ENCODE data around the gene NDUFAF2. TPM values are rescaled to one million over a fixed set of nuclear protein-coding genes. Genes with fewer than 3 reads are reported as not detected.

NDUFAF2 gene
- total and polyA plus RNA-seq, 10 of the 15 experiments (the other 5 are each of a cell fraction or from before 2014, with no cell fraction given), result 22.4 to 121 (median 65.3) TPM

- H3K4me3 ChIP-seq, result no peak overlapping the region
- H4K20me1 ChIP-seq (ENCODE audit: control insufficient read depth, insufficient read depth), result no peaks in the 10 kb centered on the region
- ChIA-PET SMC1A (ENCODE audit: uncharacterized antibody, unreplicated experiment) (no interaction called here), RAD21 (ENCODE audit: unreplicated experiment) (no interaction called here), CTCF (no interaction called here), POLR2A (interaction anchor here (0.6 kb wide), 1 partner anchor 550 kb away, joined by 5 read pairs; no protein-coding TSS in a partner anchor)
- no peaks in the 10 kb centered on the region for H3K4me1 ChIP-seq (ENCODE audit: control insufficient read depth, insufficient read depth, low read length)
- no peaks in the 10 kb centered on the region for H3K27me3 ChIP-seq (replicated peaks in 1 of 2; ENCODE audit: control insufficient read depth in 2 of 2, insufficient read depth in 2 of 2, low read length in 1 of 2)
- in situ Hi-C loops (cut with MboI), result no loop called here
- ATAC-seq (no peak), FAIRE-seq (no peak), DNase-seq (ENCODE audit: low read depth, low spot score) (no peak)
- WGBS (ENCODE audit: insufficient coverage, insufficient replicate concordance, low lambda C conversion rate, missing lambda C conversion rate), result 96% methylated on average over 6 of the region's 6 CpGs
- H3K79me2 ChIP-seq (ENCODE audit: control insufficient read depth, insufficient read depth, low read length), result no peaks in the 10 kb centered on the region
- no peaks in the 10 kb centered on the region for H3K36me3 ChIP-seq (ENCODE audit: control insufficient read depth in 2 of 2, insufficient read depth in 2 of 2, low read length in 1 of 2)
- no peak overlapping the region for H3K9ac ChIP-seq (ENCODE audit: control insufficient read depth, insufficient read depth, low read length)
- H3K9me3 ChIP-seq (replicated peaks; ENCODE audit: control insufficient read depth, insufficient read depth, low read length), result no peaks in the 10 kb centered on the region
- H3K4me2 ChIP-seq (ENCODE audit: control insufficient read depth, insufficient read depth), result no peak overlapping the region
- intact Hi-C loops (cut with micrococcal nuclease; ENCODE audit: unreplicated experiment), result no loop called here
- no TSS peak for BruUV-seq (replicated peaks)
- H3K27ac ChIP-seq (ENCODE audit: control insufficient read depth, insufficient read depth), result no peak overlapping the region
- no peak for TF ChIP-seq IRF5 (IDR thresholded peaks at IDR 0.05; ENCODE audit: borderline replicate concordance)
- no peak for TF ChIP-seq SKIL (IDR thresholded peaks at IDR 0.05; ENCODE audit: low read depth, poor library complexity, severe bottlenecking)
- no peak for TF ChIP-seq SUPT20H (IDR thresholded peaks at IDR 0.05; ENCODE audit: borderline replicate concordance, control insufficient read depth, low read depth, low read length)
- TF ChIP-seq ATF3 (IDR thresholded peaks at IDR 0.05; ENCODE audit: borderline replicate concordance, extremely low read depth, low read depth, low read length), result no peak
- no peak for TF ChIP-seq TARDBP (IDR thresholded peaks at IDR 0.05; ENCODE audit: borderline replicate concordance)
- TF ChIP-seq STAT1 (conservative IDR thresholded peaks at IDR 0.05), result no peak
- no peak for TF ChIP-seq PBX3 (IDR thresholded peaks at IDR 0.05; ENCODE audit: insufficient replicate concordance, low read depth, low read length)
- no peak for TF ChIP-seq POLR2AphosphoS2 (IDR thresholded peaks at IDR 0.05; ENCODE audit: low read depth, low read length)
- TF ChIP-seq POLR2A (IDR thresholded peaks at IDR 0.05; ENCODE audit: low read depth, low read length), result no peak
- no peak for TF ChIP-seq SMC3 (IDR thresholded peaks at IDR 0.05; ENCODE audit: borderline replicate concordance, low read length)
- no peak for TF ChIP-seq KLF5 (IDR thresholded peaks at IDR 0.05; ENCODE audit: partially characterized antibody)
- no peak overlapping the region for H2AFZ ChIP-seq (ENCODE audit: control insufficient read depth, low read depth, low read length)
Measured at GRCh38 chr5:61029456-61030162, 84.6 kb downstream of the NDUFAF2 start.
